ENCODE measurements around the gene DEPDC4. TPM values are rescaled to one million over a fixed set of nuclear protein-coding genes. Genes with fewer than 3 reads are reported as not detected.

The DEPDC4 gene
- polyA plus RNA-seq, 1 donor from 2014 or later = 1.2 TPM

DNA sequence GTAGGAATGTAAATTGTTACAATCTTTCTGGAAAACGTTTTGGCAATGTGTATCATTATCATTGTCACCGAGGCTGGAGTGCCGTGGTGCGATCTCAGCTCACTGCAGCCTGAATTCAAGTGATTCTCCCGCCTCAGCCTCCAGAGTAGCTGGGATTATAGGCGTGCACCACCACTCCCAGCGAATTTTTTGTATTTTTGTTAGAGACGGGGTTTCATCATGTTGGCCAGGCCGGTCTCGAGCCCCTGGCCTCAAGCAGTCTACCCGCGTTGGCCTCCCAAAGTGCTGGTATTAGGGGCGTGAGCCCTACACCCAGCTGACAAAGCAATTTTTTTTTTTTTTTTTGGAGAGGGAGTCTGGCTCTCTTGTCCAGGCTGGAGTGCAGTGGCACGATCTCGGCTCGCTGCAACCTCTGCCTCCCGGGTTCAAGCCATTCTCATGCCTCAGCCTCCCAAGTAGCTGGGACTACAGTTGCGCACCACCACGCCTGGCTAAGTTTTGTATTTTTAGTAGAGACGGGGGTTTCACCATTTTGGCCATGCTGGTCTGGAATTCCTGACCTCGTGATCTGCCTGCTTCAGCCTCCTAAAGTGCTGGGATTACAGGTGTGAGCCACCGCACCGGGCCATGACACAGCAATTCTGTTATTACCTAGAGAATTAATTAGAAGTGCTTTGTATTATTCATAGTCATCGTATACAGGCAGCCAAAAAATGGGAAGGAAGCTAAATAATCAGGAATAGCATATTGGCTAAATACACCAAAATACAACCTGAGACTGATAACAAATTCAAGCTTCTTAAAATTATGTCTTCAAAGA lies 65.1 kb downstream of the DEPDC4 start:
- no peaks in the 10 kb centered on the region for H3K9me2 ChIP-seq (ENCODE audit: insufficient read depth, low read length)
- no peaks in the 10 kb centered on the region for H3F3A ChIP-seq (ENCODE audit: insufficient read depth, low read length, poor library complexity, severe bottlenecking)
- H3K9ac ChIP-seq (ENCODE audit: low read length) = peak overlapping the region; percentile 67
- no peaks in the 10 kb centered on the region for H3K36me3 ChIP-seq (ENCODE audit: insufficient read depth, low read length)
- H3K79me2 ChIP-seq (replicated peaks; ENCODE audit: insufficient read depth, low read length) = peaks cover 19% of the 10 kb centered on the region
- peaks cover 7% of the 10 kb centered on the region for H3K27me3 ChIP-seq (ENCODE audit: insufficient read depth, low read depth, low read length)
- TF ChIP-seq SMC3 (conservative IDR thresholded peaks at IDR 0.05; ENCODE audit: poor library complexity) (no peak), TAF1 (IDR thresholded peaks at IDR 0.05; ENCODE audit: low read depth) (no peak), RAD21 (conservative IDR thresholded peaks at IDR 0.05) (no peak), REST (IDR thresholded peaks at IDR 0.05; ENCODE audit: borderline replicate concordance) (no peak), POLR2AphosphoS5 (IDR thresholded peaks at IDR 0.05) (no peak), MXI1 (conservative IDR thresholded peaks at IDR 0.05; ENCODE audit: poor library complexity, severe bottlenecking) (no peak), EZH2 (IDR thresholded peaks at IDR 0.05; ENCODE audit: borderline replicate concordance, insufficient read depth, low read length, poor library complexity, severe bottlenecking) (no peak), EP300 (conservative IDR thresholded peaks at IDR 0.05; ENCODE audit: poor library complexity, severe bottlenecking) (no peak)
- TF ChIP-seq, protein P1, sequence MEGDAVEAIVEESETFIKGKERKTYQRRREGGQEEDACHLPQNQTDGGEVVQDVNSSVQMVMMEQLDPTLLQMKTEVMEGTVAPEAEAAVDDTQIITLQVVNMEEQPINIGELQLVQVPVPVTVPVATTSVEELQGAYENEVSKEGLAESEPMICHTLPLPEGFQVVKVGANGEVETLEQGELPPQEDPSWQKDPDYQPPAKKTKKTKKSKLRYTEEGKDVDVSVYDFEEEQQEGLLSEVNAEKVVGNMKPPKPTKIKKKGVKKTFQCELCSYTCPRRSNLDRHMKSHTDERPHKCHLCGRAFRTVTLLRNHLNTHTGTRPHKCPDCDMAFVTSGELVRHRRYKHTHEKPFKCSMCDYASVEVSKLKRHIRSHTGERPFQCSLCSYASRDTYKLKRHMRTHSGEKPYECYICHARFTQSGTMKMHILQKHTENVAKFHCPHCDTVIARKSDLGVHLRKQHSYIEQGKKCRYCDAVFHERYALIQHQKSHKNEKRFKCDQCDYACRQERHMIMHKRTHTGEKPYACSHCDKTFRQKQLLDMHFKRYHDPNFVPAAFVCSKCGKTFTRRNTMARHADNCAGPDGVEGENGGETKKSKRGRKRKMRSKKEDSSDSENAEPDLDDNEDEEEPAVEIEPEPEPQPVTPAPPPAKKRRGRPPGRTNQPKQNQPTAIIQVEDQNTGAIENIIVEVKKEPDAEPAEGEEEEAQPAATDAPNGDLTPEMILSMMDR (IDR thresholded peaks at IDR 0.05; ENCODE audit: poor library complexity, severe bottlenecking) = no peak
- H3K9me3 ChIP-seq (ENCODE audit: low read length) = no peaks in the 10 kb centered on the region
- H3K4me2 ChIP-seq (ENCODE audit: low read length) = peak overlapping the region; percentile 77
- no peaks in the 10 kb centered on the region for H4K20me1 ChIP-seq (ENCODE audit: insufficient read depth)
- no peak overlapping the region for H2AFZ ChIP-seq (ENCODE audit: low read depth, low read length)
- H3K4me3 ChIP-seq (ENCODE audit: low read length) = peak overlapping the region; percentile 77
- peak overlapping the region; percentile 85 for H3K27ac ChIP-seq (ENCODE audit: low read length)

- TF ChIP-seq TAF1 (IDR thresholded peaks at IDR 0.05; ENCODE audit: low read depth) (no peak), EP300 (conservative IDR thresholded peaks at IDR 0.05; ENCODE audit: poor library complexity, severe bottlenecking) (peak; percentile 52), REST (IDR thresholded peaks at IDR 0.05; ENCODE audit: borderline replicate concordance) (peak; percentile 76), MXI1 (conservative IDR thresholded peaks at IDR 0.05; ENCODE audit: poor library complexity, severe bottlenecking) (peak; percentile 98), RAD21 (conservative IDR thresholded peaks at IDR 0.05) (peak; percentile 63), POLR2AphosphoS5 (IDR thresholded peaks at IDR 0.05) (peak; percentile 84), EZH2 (IDR thresholded peaks at IDR 0.05; ENCODE audit: borderline replicate concordance, insufficient read depth, low read length, poor library complexity, severe bottlenecking) (no peak), SMC3 (conservative IDR thresholded peaks at IDR 0.05; ENCODE audit: poor library complexity) (peak; percentile 61)
- TF ChIP-seq, protein P1 (IDR thresholded peaks at IDR 0.05; ENCODE audit: poor library complexity, severe bottlenecking) = peak; percentile 54
- Histone ChIP-seq H3K36me3 (ENCODE audit: insufficient read depth, low read length) (no peaks in the 10 kb centered on the region), H2AFZ (ENCODE audit: low read depth, low read length) (peak within 1 kb of the TSS; percentile 61), H3K79me2 (replicated peaks; ENCODE audit: insufficient read depth, low read length) (peaks cover 19% of the 10 kb centered on the region), H3F3A (ENCODE audit: insufficient read depth, low read length, poor library complexity, severe bottlenecking) (no peaks in the 10 kb centered on the region), H3K9me2 (ENCODE audit: insufficient read depth, low read length) (no peaks in the 10 kb centered on the region), H3K9ac (ENCODE audit: low read length) (peak within 1 kb of the TSS; percentile 67), H3K9me3 (ENCODE audit: low read length) (no peaks in the 10 kb centered on the region), H3K4me2 (ENCODE audit: low read length) (peak within 1 kb of the TSS; percentile 84), H3K4me3 (ENCODE audit: low read length) (peak within 1 kb of the TSS; percentile 77), H3K27me3 (ENCODE audit: insufficient read depth, low read depth, low read length) (peaks cover 7% of the 10 kb centered on the region), H3K27ac (ENCODE audit: low read length) (peak within 1 kb of the TSS; percentile 85), H4K20me1 (ENCODE audit: insufficient read depth) (no peaks in the 10 kb centered on the region)
Observed at GRCh38 chr12:100200463-100201181, 66.3 kb downstream of the DEPDC4 start, which contains the start of gene ACTR6. TSS of gene ACTR6 (plus strand) at chr12:100200815. CDS start at chr12:100200852, 37 bp downstream.

Measured in neural cell (in vitro differentiated cells).